ENCODE data around the gene AGFG2.
"Not testable (repeated sequence)": the region's sequence is repeated elsewhere in the genome, so short reads cannot be mapped to it uniquely, and the experiment has no call there.

Gene AGFG2

DNA sequence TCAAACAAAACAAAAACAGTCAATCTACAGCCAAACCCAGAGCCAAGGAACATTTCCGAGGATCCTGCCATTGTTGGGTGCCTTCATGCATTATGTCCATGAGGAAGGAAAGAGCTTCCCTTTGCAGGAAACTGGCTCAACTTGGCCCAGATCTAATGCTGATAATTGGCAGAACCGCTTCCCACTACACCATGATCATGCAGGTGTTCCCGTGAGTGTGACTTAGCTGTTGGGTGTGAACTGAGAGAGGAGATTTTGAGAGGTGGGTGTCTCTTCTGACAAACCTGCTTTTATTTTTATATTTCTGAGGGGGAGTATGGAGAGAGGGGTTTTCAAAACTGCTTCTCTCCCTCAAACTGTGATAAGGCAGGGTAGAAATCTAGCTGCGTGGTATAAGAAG lies 20.1 kb downstream of the AGFG2 start:
- TF ChIP-seq, protein P1, sequence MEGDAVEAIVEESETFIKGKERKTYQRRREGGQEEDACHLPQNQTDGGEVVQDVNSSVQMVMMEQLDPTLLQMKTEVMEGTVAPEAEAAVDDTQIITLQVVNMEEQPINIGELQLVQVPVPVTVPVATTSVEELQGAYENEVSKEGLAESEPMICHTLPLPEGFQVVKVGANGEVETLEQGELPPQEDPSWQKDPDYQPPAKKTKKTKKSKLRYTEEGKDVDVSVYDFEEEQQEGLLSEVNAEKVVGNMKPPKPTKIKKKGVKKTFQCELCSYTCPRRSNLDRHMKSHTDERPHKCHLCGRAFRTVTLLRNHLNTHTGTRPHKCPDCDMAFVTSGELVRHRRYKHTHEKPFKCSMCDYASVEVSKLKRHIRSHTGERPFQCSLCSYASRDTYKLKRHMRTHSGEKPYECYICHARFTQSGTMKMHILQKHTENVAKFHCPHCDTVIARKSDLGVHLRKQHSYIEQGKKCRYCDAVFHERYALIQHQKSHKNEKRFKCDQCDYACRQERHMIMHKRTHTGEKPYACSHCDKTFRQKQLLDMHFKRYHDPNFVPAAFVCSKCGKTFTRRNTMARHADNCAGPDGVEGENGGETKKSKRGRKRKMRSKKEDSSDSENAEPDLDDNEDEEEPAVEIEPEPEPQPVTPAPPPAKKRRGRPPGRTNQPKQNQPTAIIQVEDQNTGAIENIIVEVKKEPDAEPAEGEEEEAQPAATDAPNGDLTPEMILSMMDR (conservative IDR thresholded peaks at IDR 0.05; ENCODE audit: control insufficient read depth, insufficient read depth, low read depth, low read length) = no peak
- no peak for DNase-seq (ENCODE audit: low read depth)
- H3K4me3 ChIP-seq (ENCODE audit: control insufficient read depth, low read depth, low read length) = no peak overlapping the region

DNA sequence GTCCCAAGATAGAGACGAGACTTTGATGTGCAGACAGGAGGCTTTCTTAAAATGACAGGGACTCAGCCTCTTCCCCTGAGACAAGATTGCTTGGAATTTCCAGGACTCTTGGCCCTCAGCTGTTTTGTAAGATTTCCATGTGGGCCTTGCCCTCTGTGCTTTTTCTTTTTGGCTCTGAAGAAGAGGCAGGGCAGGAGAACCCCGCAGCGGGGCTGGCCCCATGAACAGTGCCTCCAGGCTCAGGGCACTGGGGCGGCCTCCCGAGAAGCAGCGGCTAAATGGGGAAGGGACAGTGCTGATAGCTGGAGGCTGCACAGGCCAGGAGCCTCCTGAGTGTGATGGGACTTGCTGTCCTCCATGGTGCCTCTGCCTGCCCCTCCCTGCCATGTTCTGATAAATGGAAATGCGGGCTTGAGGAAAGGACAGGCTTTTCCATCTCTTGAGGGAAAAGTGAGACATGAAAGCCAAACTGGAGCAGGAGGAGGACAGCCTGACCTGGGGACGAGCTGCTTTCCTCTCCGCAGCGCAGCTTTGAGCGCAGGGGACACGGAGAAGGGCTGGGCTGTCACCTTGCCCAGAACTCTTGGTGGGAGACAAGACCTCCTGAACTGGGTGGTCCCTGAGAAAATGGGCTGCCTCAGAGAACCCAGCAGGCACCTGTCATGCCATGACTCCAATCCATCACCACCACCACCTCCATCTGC lies 22.6 kb downstream of the AGFG2 start:
- H3K4me3 ChIP-seq (ENCODE audit: control insufficient read depth, low read depth, low read length) = no peak overlapping the region
- TF ChIP-seq, protein P1 (conservative IDR thresholded peaks at IDR 0.05; ENCODE audit: control insufficient read depth, insufficient read depth, low read depth, low read length) = no peak
- no peak for DNase-seq (ENCODE audit: low read depth)

DNA sequence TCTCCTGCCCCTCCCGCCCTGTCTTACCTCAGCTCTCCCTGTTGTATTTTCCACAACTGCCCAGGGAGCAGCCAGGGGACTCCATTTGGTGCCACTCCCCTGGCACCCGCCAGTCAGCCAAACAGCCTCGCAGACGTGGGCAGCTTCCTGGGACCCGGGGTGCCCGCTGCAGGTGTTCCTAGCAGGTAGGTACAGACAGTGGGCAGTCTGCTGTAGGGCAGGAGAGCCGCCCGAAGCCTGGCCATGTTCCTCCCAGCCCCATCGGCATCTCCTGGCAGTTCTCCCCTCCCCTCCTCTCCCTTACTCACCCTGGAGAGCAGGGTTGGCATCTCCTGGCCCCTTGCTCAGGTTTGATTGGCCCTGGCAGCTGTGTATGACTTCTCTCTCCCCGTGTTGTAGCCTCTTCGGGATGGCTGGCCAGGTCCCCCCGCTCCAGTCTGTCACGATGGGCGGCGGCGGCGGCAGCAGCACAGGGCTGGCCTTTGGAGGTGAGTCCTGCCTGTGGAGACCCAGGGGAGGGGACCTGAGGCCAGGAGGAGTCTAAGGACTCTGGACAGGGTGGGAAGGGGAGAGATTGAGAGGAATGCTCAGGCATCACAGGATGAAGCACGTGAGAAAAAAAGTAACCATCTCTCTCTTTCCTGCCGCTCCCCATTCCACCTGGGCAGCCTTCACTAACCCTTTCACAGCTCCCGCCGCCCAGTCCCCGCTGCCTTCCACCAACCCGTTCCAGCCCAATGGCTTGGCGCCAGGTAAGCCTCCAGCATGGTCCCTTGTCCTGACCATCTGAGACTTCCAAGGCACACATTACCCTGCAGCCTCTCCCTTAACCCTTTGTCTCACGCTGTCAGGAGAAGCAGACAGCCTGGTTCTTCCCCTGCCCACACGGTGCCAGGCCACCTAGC lies 23.4 kb downstream of the AGFG2 start:
- no peak overlapping the region for H3K4me3 ChIP-seq (ENCODE audit: control insufficient read depth, low read depth, low read length)
- TF ChIP-seq, protein P1 (conservative IDR thresholded peaks at IDR 0.05; ENCODE audit: control insufficient read depth, insufficient read depth, low read depth, low read length) = no peak

DNA sequence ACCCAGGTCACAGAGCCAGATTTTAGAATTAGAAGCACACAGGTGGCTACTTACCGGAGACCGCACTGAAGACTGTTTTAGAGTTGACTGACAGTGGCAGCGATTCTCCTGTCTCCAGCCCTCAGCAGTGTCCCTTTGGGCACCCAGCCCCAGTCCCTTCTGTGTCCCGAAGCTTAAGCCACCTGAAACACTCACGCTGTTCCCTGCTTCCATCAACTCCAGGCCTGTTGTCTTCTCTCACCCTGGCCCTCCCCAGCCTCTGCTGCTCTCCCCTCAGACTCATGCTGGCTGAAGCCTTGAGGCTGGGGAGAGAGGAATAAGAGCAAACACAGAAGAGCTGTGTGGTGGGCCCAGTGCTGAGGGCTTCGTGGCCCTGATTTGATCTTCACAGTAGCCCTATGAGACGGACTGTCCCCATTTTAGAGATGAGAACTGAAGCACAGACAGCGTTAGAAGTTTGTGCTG lies 24.1 kb downstream of the AGFG2 start:
- TF ChIP-seq, protein P1 (conservative IDR thresholded peaks at IDR 0.05; ENCODE audit: control insufficient read depth, insufficient read depth, low read depth, low read length) = no peak
- H3K4me3 ChIP-seq (ENCODE audit: control insufficient read depth, low read depth, low read length) = no peak overlapping the region
- DNase-seq (ENCODE audit: low read depth) = no peak

More for the DNA sequence above, 23.4 kb downstream of the AGFG2 start:
- DNase-seq (ENCODE audit: low read depth) = no peak

DNA sequence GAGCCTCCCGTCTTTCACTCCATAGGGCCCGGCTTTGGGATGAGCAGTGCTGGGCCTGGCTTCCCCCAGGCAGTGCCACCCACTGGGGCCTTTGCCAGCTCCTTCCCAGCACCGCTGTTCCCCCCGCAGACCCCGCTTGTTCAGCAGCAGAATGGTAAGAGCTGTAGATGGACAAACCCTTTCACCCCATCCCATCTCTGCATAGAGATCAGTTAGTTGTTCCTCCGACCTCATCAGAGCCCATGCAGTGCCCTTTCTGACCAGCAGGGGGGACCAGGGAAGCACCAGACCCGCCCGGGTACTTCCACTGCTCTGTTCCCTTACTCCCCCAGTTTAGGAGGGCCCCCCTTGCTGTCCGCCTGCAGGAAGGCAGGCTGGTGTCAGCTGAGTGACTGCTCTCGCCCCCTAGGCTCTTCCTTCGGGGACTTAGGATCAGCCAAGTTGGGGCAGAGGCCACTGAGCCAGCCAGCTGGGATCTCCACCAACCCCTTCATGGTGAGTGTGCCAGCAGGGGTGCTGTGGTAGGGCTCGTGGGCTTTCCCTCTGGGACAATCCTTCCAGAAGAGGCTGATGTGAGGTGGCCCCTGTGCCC lies 24.9 kb downstream of the AGFG2 start:
- H3K4me3 ChIP-seq (ENCODE audit: control insufficient read depth, low read depth, low read length) = no peak overlapping the region
- TF ChIP-seq, protein P1 (conservative IDR thresholded peaks at IDR 0.05; ENCODE audit: control insufficient read depth, insufficient read depth, low read depth, low read length) = peak; percentile 95
- DNase-seq (ENCODE audit: low read depth) = peak; percentile 64

DNA sequence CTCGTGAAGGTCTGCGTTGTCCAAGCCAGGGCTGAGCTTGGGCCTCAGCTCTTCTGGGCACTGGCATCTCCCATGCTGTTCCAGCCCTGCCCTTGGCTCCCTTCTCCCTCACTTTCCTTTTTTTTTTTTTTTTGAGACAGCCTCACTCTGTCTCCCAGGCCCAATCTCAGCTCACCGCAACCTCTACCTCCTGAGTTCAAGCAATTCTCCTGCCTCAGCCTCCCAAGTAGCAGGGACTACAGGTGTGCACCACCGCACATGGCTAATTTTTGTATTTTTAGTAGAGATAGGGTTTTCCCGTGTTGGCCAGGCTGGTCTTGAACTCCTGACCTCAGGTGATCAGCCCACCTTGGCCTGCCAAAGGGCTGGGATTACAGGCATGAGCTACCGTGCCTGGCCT lies 25.4 kb downstream of the AGFG2 start:
- H3K4me3 ChIP-seq (ENCODE audit: control insufficient read depth, low read depth, low read length); DNase-seq (ENCODE audit: low read depth): not testable (repeated sequence)

Data from fibroblast of mammary gland (primary cell).